ENCODE measurements around the gene NAT9.
A peak's percentile ranks its signal among the peaks of the same experiment; 100 is the strongest.

NAT9 gene

GRCh38 chr17:74755533-74755932, 20.6 kb downstream of the NAT9 start:
- Histone ChIP-seq H3K9me3 (ENCODE audit: control insufficient read depth, insufficient read depth, low read length) (no peaks in the 10 kb centered on the region), H3K4me1 (ENCODE audit: control insufficient read depth, insufficient read depth, low read length) (peaks cover 28% of the 10 kb centered on the region), H3K4me3 (ENCODE audit: low read length) (no peak overlapping the region), H3K27ac (ENCODE audit: low read length) (no peak overlapping the region), H3K27me3 (ENCODE audit: control insufficient read depth, insufficient read depth, low read length) (no peaks in the 10 kb centered on the region), H3K36me3 (ENCODE audit: control insufficient read depth, insufficient read depth, low read length) (no peaks in the 10 kb centered on the region; the same call in 1 of the 2 replicates)
- no peak for DNase-seq (ENCODE audit: low read depth, low spot score)
- no CpG with 5 or more reads among the region's 8 CpGs for WGBS (ENCODE audit: insufficient coverage, insufficient read length)

DNA sequence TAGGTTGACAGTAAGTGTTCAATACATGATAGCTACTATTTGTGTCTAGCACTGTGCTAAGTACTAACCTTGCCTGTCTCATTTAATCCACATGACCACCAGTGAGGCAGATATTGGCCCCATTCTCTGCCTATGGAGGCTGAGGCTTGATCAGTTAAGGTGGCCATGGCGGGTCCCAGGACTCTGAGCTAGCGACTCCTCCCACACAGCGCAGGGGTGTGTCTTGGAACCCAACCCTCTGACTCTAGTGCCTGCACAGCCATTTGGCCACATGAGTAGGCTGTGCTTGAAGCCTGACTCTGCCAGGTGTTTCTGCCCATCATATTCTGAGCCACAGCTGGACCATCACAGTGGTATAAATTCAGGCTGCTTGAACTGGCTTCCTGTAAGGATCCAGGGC, 21.3 kb downstream of the NAT9 start:
- no peaks in the 10 kb centered on the region for H3K27me3 ChIP-seq (ENCODE audit: control insufficient read depth, insufficient read depth, low read length)
- H3K27ac ChIP-seq (ENCODE audit: low read length): no peak overlapping the region
- no peak for DNase-seq (ENCODE audit: low read depth, low spot score)
- no peaks in the 10 kb centered on the region for H3K9me3 ChIP-seq (ENCODE audit: control insufficient read depth, insufficient read depth, low read length)
- WGBS (ENCODE audit: insufficient coverage, insufficient read length): no CpG with 5 or more reads among the region's 3 CpGs
- H3K4me1 ChIP-seq (ENCODE audit: control insufficient read depth, insufficient read depth, low read length): peaks cover 23% of the 10 kb centered on the region
- no peak overlapping the region for H3K4me3 ChIP-seq (ENCODE audit: low read length)
- H3K36me3 ChIP-seq (ENCODE audit: control insufficient read depth, insufficient read depth, low read length): no peaks in the 10 kb centered on the region; the same call in 1 of the 2 replicates

DNA sequence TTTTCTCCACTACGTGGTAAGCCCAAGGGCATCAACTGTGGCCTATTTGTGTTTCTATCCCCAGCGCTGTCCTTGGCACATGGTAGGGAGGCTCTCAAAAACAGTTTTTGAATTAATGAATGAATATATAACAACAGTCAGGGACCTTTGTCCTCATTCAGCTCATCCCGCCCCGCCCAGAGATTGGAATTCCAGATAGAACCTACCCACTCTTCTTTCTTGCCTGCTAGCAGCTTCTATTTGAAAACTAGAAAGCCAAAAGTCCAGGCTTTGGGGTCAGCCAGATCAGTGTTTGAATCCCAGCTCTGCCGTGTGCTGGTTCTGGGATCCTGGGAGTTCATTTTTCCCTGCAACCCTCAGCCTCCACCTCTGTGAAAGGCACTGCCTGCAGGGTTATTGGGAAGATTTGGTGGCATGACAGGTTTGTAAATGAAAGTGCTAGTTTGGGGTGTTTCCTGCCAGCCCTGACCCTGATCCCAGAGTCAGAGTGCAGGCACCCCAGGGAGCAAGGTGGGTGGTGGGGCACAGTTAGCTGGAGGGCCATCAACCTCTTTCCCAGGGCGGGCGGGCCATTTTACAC, 23.2 kb downstream of the NAT9 start:
- no peaks in the 10 kb centered on the region for H3K27me3 ChIP-seq (ENCODE audit: control insufficient read depth, insufficient read depth, low read length)
- peaks cover 10% of the 10 kb centered on the region for H3K4me1 ChIP-seq (ENCODE audit: control insufficient read depth, insufficient read depth, low read length)
- DNase-seq (ENCODE audit: low read depth, low spot score): no peak
- no peaks in the 10 kb centered on the region for H3K9me3 ChIP-seq (ENCODE audit: control insufficient read depth, insufficient read depth, low read length)
- no peak overlapping the region for H3K4me3 ChIP-seq (ENCODE audit: low read length)
- H3K27ac ChIP-seq (ENCODE audit: low read length): no peak overlapping the region
- H3K36me3 ChIP-seq (ENCODE audit: control insufficient read depth, insufficient read depth, low read length): no peaks in the 10 kb centered on the region
- no CpG with 5 or more reads among the region's 7 CpGs for WGBS (ENCODE audit: insufficient coverage, insufficient read length)

DNA sequence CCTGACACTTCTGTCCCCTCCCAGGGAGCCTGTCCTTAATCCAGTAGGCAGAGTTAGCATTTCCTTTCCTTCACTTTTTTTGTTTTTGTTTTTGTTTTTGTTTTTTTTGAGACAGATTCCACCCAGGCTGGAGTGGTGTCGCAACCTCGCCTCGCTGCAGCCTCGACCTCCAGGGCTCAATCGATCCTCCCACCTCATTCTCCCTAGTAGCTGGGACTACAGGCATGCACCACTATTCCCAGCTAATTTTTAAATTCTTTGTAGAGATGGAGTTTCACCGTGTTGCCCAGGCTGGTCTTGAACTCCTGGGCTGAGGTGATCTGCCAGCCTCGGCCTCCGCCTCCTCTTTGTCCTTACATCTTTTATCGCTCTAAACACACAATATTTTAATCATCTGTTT, 23.7 kb downstream of the NAT9 start:
- no peaks in the 10 kb centered on the region for H3K9me3 ChIP-seq (ENCODE audit: control insufficient read depth, insufficient read depth, low read length)
- peaks cover 8% of the 10 kb centered on the region for H3K4me1 ChIP-seq (ENCODE audit: control insufficient read depth, insufficient read depth, low read length)
- H3K27ac ChIP-seq (ENCODE audit: low read length): no peak overlapping the region
- no peak overlapping the region for H3K4me3 ChIP-seq (ENCODE audit: low read length)
- no peaks in the 10 kb centered on the region for H3K36me3 ChIP-seq (ENCODE audit: control insufficient read depth, insufficient read depth, low read length)
- DNase-seq (ENCODE audit: low read depth, low spot score): no peak
- no CpG with 5 or more reads among the region's 9 CpGs for WGBS (ENCODE audit: insufficient coverage, insufficient read length)
- H3K27me3 ChIP-seq (ENCODE audit: control insufficient read depth, insufficient read depth, low read length): no peaks in the 10 kb centered on the region

GRCh38 chr17:74750327-74751069, 25.6 kb downstream of the NAT9 start:
- no peak overlapping the region for H3K27ac ChIP-seq (ENCODE audit: low read length)

GRCh38 chr17:74750039-74750326, 26.2 kb downstream of the NAT9 start:
- H3K4me1 ChIP-seq (ENCODE audit: control insufficient read depth, insufficient read depth, low read length): peaks cover 12% of the 10 kb centered on the region
- no peaks in the 10 kb centered on the region for H3K36me3 ChIP-seq (ENCODE audit: control insufficient read depth, insufficient read depth, low read length)
- H3K27me3 ChIP-seq (ENCODE audit: control insufficient read depth, insufficient read depth, low read length): no peaks in the 10 kb centered on the region
- H3K27ac ChIP-seq (ENCODE audit: low read length): no peak overlapping the region
- no peaks in the 10 kb centered on the region for H3K9me3 ChIP-seq (ENCODE audit: control insufficient read depth, insufficient read depth, low read length)
- WGBS (ENCODE audit: insufficient coverage, insufficient read length): no CpG with 5 or more reads among the region's 6 CpGs
- peak overlapping the region; percentile 97; the same call in 1 of the 2 replicates for H3K4me3 ChIP-seq (ENCODE audit: low read length)
- DNase-seq (ENCODE audit: low read depth, low spot score): no peak

More at GRCh38 chr17:74750327-74751069, 25.6 kb downstream of the NAT9 start:
- WGBS (ENCODE audit: insufficient coverage, insufficient read length): no CpG with 5 or more reads among the region's 13 CpGs
- Histone ChIP-seq H3K4me3 (ENCODE audit: low read length) (no peak overlapping the region), H3K4me1 (ENCODE audit: control insufficient read depth, insufficient read depth, low read length) (peaks cover 12% of the 10 kb centered on the region), H3K9me3 (ENCODE audit: control insufficient read depth, insufficient read depth, low read length) (no peaks in the 10 kb centered on the region), H3K27me3 (ENCODE audit: control insufficient read depth, insufficient read depth, low read length) (no peaks in the 10 kb centered on the region), H3K36me3 (ENCODE audit: control insufficient read depth, insufficient read depth, low read length) (no peaks in the 10 kb centered on the region)
- DNase-seq (ENCODE audit: low read depth, low spot score): no peak

GRCh38 chr17:74749279-74750038, 26.7 kb downstream of the NAT9 start:
- H3K27ac ChIP-seq (ENCODE audit: low read length): no peak overlapping the region
- H3K4me1 ChIP-seq (ENCODE audit: control insufficient read depth, insufficient read depth, low read length): peaks cover 15% of the 10 kb centered on the region
- DNase-seq (ENCODE audit: low read depth, low spot score): no peak

GRCh38 chr17:74748529-74749278, 27.4 kb downstream of the NAT9 start, which contains the start of gene NHERF1:
Gene NHERF1, plus strand, starts transcription at chr17:74748628. Its CDS starts 219 bp downstream, at chr17:74748847.
- H3K36me3 ChIP-seq (ENCODE audit: control insufficient read depth, insufficient read depth, low read length): no peaks in the 10 kb centered on the region
- peak within 1 kb of the TSS; percentile 97 for H3K4me3 ChIP-seq (ENCODE audit: low read length)
- no CpG with 5 or more reads among the region's 90 CpGs for WGBS (ENCODE audit: insufficient coverage, insufficient read length)
- DNase-seq (ENCODE audit: low read depth, low spot score): no peak
- peaks cover 15% of the 10 kb centered on the region for H3K4me1 ChIP-seq (ENCODE audit: control insufficient read depth, insufficient read depth, low read length)
- H3K27me3 ChIP-seq (ENCODE audit: control insufficient read depth, insufficient read depth, low read length): no peaks in the 10 kb centered on the region
- no peak within 1 kb of the TSS for H3K27ac ChIP-seq (ENCODE audit: low read length)
- no peaks in the 10 kb centered on the region for H3K9me3 ChIP-seq (ENCODE audit: control insufficient read depth, insufficient read depth, low read length)

More at GRCh38 chr17:74749279-74750038, 26.7 kb downstream of the NAT9 start:
- peak overlapping the region; percentile 97 for H3K4me3 ChIP-seq (ENCODE audit: low read length)
- no CpG with 5 or more reads among the region's 46 CpGs for WGBS (ENCODE audit: insufficient coverage, insufficient read length)
- H3K36me3 ChIP-seq (ENCODE audit: control insufficient read depth, insufficient read depth, low read length): no peaks in the 10 kb centered on the region
- H3K27me3 ChIP-seq (ENCODE audit: control insufficient read depth, insufficient read depth, low read length): no peaks in the 10 kb centered on the region
- no peaks in the 10 kb centered on the region for H3K9me3 ChIP-seq (ENCODE audit: control insufficient read depth, insufficient read depth, low read length)

GRCh38 chr17:74748279-74748528, 27.9 kb downstream of the NAT9 start:
- Histone ChIP-seq H3K4me1 (ENCODE audit: control insufficient read depth, insufficient read depth, low read length) (peaks cover 15% of the 10 kb centered on the region), H3K27ac (ENCODE audit: low read length) (no peak overlapping the region), H3K4me3 (ENCODE audit: low read length) (peak overlapping the region; percentile 97; the same call in 1 of the 2 replicates), H3K36me3 (ENCODE audit: control insufficient read depth, insufficient read depth, low read length) (no peaks in the 10 kb centered on the region), H3K9me3 (ENCODE audit: control insufficient read depth, insufficient read depth, low read length) (no peaks in the 10 kb centered on the region), H3K27me3 (ENCODE audit: control insufficient read depth, insufficient read depth, low read length) (no peaks in the 10 kb centered on the region)
- WGBS (ENCODE audit: insufficient coverage, insufficient read length): no CpG with 5 or more reads among the region's 34 CpGs
- DNase-seq (ENCODE audit: low read depth, low spot score): no peak

- peaks cover 17% of the 10 kb centered on the region for H3K4me1 ChIP-seq (ENCODE audit: control insufficient read depth, insufficient read depth, low read length)
- no CpG with 5 or more reads among the region's 6 CpGs for WGBS (ENCODE audit: insufficient coverage, insufficient read length)
- no peaks in the 10 kb centered on the region for H3K9me3 ChIP-seq (ENCODE audit: control insufficient read depth, insufficient read depth, low read length)
- H3K36me3 ChIP-seq (ENCODE audit: control insufficient read depth, insufficient read depth, low read length): no peaks in the 10 kb centered on the region
- no peak for DNase-seq (ENCODE audit: low read depth, low spot score)
- H3K27me3 ChIP-seq (ENCODE audit: control insufficient read depth, insufficient read depth, low read length): no peaks in the 10 kb centered on the region
- no peak overlapping the region for H3K4me3 ChIP-seq (ENCODE audit: low read length)
- H3K27ac ChIP-seq (ENCODE audit: low read length): no peak overlapping the region
These were observed 29.2 kb downstream of the NAT9 start for GRCh38 chr17:74746922-74747321.

Measured in iPS DF 6.9 (cell line).